HG02973 (cell line): ENCODE measurements around the gene COQ3.

Experiments used
- ATAC-seq: cut with Tn5 transposase; IDR thresholded peaks from one replicate; pipeline ENCODE4 v1.9.1; 2021; ENCODE audit warnings: moderate library complexity; ENCODE audit not compliant: unreplicated experiment

COQ3 gene

GRCh38 chr6:99334526-99335127, 59.4 kb downstream of the COQ3 start:
- peak; percentile 32 for ATAC-seq

GRCh38 chr6:99333068-99333467, 60.9 kb downstream of the COQ3 start:
- peak; percentile 90 for ATAC-seq

- ATAC-seq = no peak
These were observed 62.5 kb downstream of the COQ3 start for GRCh38 chr6:99331531-99331930.

GRCh38 chr6:99330159-99330558, 63.8 kb downstream of the COQ3 start:
- ATAC-seq = peak; percentile 70

- no peak for ATAC-seq
These were observed 69.0 kb downstream of the COQ3 start for GRCh38 chr6:99324996-99325395.
